Measurements from ENCODE around the gene COL7A1.

DNA sequence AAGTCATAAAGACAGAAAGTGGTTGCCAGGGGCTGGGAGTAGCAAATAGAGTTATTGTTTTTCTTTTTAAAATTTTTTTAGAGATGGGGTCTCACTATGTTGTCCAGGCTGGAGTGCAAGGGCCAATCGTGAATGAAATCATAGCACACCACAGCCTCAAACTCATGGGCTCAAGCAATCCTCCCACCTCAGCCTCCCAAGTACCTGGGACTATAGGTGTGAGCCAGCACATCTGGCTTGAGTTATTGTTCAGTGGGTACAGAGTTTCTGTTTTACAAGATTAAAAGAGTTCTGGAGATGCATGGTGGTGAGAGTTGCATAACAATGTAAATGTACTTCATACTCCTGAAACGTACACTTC is 62.2 kb downstream of the COL7A1 start:
- TF ChIP-seq, protein P1, sequence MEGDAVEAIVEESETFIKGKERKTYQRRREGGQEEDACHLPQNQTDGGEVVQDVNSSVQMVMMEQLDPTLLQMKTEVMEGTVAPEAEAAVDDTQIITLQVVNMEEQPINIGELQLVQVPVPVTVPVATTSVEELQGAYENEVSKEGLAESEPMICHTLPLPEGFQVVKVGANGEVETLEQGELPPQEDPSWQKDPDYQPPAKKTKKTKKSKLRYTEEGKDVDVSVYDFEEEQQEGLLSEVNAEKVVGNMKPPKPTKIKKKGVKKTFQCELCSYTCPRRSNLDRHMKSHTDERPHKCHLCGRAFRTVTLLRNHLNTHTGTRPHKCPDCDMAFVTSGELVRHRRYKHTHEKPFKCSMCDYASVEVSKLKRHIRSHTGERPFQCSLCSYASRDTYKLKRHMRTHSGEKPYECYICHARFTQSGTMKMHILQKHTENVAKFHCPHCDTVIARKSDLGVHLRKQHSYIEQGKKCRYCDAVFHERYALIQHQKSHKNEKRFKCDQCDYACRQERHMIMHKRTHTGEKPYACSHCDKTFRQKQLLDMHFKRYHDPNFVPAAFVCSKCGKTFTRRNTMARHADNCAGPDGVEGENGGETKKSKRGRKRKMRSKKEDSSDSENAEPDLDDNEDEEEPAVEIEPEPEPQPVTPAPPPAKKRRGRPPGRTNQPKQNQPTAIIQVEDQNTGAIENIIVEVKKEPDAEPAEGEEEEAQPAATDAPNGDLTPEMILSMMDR (IDR thresholded peaks at IDR 0.05): no peak
- TF ChIP-seq, protein P2, sequence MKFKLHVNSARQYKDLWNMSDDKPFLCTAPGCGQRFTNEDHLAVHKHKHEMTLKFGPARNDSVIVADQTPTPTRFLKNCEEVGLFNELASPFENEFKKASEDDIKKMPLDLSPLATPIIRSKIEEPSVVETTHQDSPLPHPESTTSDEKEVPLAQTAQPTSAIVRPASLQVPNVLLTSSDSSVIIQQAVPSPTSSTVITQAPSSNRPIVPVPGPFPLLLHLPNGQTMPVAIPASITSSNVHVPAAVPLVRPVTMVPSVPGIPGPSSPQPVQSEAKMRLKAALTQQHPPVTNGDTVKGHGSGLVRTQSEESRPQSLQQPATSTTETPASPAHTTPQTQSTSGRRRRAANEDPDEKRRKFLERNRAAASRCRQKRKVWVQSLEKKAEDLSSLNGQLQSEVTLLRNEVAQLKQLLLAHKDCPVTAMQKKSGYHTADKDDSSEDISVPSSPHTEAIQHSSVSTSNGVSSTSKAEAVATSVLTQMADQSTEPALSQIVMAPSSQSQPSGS (CRISPR knock-in tag; IDR thresholded peaks at IDR 0.05; ENCODE audit: borderline replicate concordance, low read depth): no peak
- no peak for TF ChIP-seq FOXK1 (CRISPR knock-in tag; IDR thresholded peaks at IDR 0.05)
- TF ChIP-seq, protein P3, sequence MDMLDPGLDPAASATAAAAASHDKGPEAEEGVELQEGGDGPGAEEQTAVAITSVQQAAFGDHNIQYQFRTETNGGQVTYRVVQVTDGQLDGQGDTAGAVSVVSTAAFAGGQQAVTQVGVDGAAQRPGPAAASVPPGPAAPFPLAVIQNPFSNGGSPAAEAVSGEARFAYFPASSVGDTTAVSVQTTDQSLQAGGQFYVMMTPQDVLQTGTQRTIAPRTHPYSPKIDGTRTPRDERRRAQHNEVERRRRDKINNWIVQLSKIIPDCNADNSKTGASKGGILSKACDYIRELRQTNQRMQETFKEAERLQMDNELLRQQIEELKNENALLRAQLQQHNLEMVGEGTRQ (CRISPR knock-in tag; IDR thresholded peaks at IDR 0.05): no peak
- TF ChIP-seq RORB (CRISPR knock-in tag; IDR thresholded peaks at IDR 0.05): no peak
- TF ChIP-seq, protein P4, sequence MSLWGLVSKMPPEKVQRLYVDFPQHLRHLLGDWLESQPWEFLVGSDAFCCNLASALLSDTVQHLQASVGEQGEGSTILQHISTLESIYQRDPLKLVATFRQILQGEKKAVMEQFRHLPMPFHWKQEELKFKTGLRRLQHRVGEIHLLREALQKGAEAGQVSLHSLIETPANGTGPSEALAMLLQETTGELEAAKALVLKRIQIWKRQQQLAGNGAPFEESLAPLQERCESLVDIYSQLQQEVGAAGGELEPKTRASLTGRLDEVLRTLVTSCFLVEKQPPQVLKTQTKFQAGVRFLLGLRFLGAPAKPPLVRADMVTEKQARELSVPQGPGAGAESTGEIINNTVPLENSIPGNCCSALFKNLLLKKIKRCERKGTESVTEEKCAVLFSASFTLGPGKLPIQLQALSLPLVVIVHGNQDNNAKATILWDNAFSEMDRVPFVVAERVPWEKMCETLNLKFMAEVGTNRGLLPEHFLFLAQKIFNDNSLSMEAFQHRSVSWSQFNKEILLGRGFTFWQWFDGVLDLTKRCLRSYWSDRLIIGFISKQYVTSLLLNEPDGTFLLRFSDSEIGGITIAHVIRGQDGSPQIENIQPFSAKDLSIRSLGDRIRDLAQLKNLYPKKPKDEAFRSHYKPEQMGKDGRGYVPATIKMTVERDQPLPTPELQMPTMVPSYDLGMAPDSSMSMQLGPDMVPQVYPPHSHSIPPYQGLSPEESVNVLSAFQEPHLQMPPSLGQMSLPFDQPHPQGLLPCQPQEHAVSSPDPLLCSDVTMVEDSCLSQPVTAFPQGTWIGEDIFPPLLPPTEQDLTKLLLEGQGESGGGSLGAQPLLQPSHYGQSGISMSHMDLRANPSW (CRISPR knock-in tag; conservative IDR thresholded peaks at IDR 0.05; ENCODE audit: low read depth): no peak
- TF ChIP-seq MXD4 (CRISPR knock-in tag; IDR thresholded peaks at IDR 0.05; ENCODE audit: borderline replicate concordance): no peak
- TF ChIP-seq, protein P5, sequence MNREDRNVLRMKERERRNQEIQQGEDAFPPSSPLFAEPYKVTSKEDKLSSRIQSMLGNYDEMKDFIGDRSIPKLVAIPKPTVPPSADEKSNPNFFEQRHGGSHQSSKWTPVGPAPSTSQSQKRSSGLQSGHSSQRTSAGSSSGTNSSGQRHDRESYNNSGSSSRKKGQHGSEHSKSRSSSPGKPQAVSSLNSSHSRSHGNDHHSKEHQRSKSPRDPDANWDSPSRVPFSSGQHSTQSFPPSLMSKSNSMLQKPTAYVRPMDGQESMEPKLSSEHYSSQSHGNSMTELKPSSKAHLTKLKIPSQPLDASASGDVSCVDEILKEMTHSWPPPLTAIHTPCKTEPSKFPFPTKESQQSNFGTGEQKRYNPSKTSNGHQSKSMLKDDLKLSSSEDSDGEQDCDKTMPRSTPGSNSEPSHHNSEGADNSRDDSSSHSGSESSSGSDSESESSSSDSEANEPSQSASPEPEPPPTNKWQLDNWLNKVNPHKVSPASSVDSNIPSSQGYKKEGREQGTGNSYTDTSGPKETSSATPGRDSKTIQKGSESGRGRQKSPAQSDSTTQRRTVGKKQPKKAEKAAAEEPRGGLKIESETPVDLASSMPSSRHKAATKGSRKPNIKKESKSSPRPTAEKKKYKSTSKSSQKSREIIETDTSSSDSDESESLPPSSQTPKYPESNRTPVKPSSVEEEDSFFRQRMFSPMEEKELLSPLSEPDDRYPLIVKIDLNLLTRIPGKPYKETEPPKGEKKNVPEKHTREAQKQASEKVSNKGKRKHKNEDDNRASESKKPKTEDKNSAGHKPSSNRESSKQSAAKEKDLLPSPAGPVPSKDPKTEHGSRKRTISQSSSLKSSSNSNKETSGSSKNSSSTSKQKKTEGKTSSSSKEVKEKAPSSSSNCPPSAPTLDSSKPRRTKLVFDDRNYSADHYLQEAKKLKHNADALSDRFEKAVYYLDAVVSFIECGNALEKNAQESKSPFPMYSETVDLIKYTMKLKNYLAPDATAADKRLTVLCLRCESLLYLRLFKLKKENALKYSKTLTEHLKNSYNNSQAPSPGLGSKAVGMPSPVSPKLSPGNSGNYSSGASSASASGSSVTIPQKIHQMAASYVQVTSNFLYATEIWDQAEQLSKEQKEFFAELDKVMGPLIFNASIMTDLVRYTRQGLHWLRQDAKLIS (CRISPR knock-in tag; IDR thresholded peaks at IDR 0.05; ENCODE audit: borderline replicate concordance): no peak
